WTC11 (cell line): ENCODE results near the gene ENOX2. TPM values are rescaled to one million over a fixed set of nuclear protein-coding genes. Genes with fewer than 3 reads are reported as not detected.

Experiments
- ATAC-seq: fragments of 200-7000 bp; cut with Tn5 transposase; 2 replicates; pipeline ENCODE4 v1.10.0; 2021; ENCODE audit warnings: mild to moderate bottlenecking, moderate library complexity
- CTCF ChIA-PET: fragments of 300-600 bp; sonication (Branson Sonifier 250); formaldehyde crosslinking; loops from one replicate; lab custom pipeline; 2021; ENCODE audit warnings: antibody characterized with exemption; lab: Charles Lee
- POLR2A ChIA-PET: fragments of 350-600 bp; sonication (Branson Sonifier 250); formaldehyde crosslinking; loops from one replicate; lab custom pipeline; 2021; ENCODE audit warnings: antibody characterized with exemption; lab: Charles Lee
- DNase-seq: peaks from one replicate; pipeline ENCODE4 v3.0.0; 2021; ENCODE audit warnings: low spot score
- H3K27ac Mint-ChIP-seq: 2 replicates; pipeline ENCODE4 v1.8.0; 2021; ENCODE audit warnings: mixed read lengths
- H3K27me3 Mint-ChIP-seq: 2 replicates; pipeline ENCODE4 v1.8.0; 2021; ENCODE audit warnings: low read depth, mild to moderate bottlenecking, moderate library complexity, mixed read lengths
- H3K36me3 Mint-ChIP-seq: 2 replicates; pipeline ENCODE4 v1.8.0; 2021; ENCODE audit warnings: mixed read lengths
- H3K4me1 Mint-ChIP-seq: 2 replicates; pipeline ENCODE4 v1.8.0; 2022; ENCODE audit warnings: mixed read lengths
- H3K4me3 Mint-ChIP-seq: 2 replicates; pipeline ENCODE4 v1.8.0; 2021; ENCODE audit warnings: mild to moderate bottlenecking, moderate library complexity, mixed read lengths
- H3K9me3 Mint-ChIP-seq: 2 replicates; pipeline ENCODE4 v1.8.0; 2021; ENCODE audit warnings: mixed read lengths
- FOXJ3 ChIP-seq: sonication (generic); formaldehyde crosslinking; IDR thresholded peaks from 2 replicates; pipeline ENCODE4 v1.9.0; 2021; ENCODE audit warnings: missing genetic modification reagents, mild to moderate bottlenecking, borderline replicate concordance
- SMAD3 ChIP-seq: sonication (generic); formaldehyde crosslinking; IDR thresholded peaks from 2 replicates; pipeline ENCODE4 v1.8.0; 2022; ENCODE audit warnings: missing genetic modification reagents, mild to moderate bottlenecking, borderline replicate concordance
- total RNA-seq: library from RNA; stranded (reverse); gene quantifications from 3 replicates; pipeline ENCODE4 v1.2.3, GENCODE V29; 2021
- TF ChIP-seq, protein P1 (sequence below): sonication (generic); formaldehyde crosslinking; IDR thresholded peaks from 2 replicates; pipeline ENCODE4 v1.8.0; 2022; ENCODE audit warnings: mild to moderate bottlenecking, missing genetic modification reagents
- TF ChIP-seq, protein P2 (sequence below): fragments of 200-600 bp; IDR thresholded peaks from 2 replicates; pipeline ENCODE4 v1.8.0; 2022; ENCODE audit warnings: antibody characterized with exemption

The ENOX2 gene
- total RNA-seq, 1 experiment from 2014 or later: 13.8 TPM

DNA sequence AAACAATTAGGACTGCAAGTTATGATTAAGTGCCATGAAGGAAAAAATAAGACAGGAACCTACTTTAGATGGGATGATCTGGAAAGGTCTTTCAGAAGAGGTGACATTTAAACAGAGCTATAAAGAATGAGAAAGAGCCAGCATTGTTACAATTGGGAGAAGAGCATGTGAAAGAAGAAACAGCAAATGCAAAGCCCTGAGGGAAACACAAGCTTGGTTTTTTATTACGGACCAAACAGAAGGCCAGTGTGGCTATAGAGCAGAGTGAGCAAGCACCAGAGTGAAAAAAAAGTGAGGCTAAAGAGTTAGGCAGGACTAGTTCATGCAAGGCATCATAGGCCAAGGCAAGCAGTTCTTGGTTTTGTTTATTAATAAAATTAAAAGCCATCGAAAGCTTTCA, 325.6 kb downstream of the ENOX2 start:
- H3K36me3 Mint-ChIP-seq: peaks cover 3% of the 10 kb centered on the region; the same call in 1 of the 2 replicates
- CTCF ChIA-PET: no interaction called here
- POLR2A ChIA-PET: no interaction called here
- DNase-seq (no peak), ATAC-seq (no peak)
- no peak overlapping the region for H3K27ac Mint-ChIP-seq
- peaks cover 4% of the 10 kb centered on the region; the same call in 1 of the 2 replicates for H3K4me1 Mint-ChIP-seq
- H3K4me3 Mint-ChIP-seq: no peak overlapping the region
- H3K9me3 Mint-ChIP-seq: no peaks in the 10 kb centered on the region
- TF ChIP-seq SMAD3 (CRISPR knock-in tag) (no peak), FOXJ3 (CRISPR knock-in tag) (no peak)
- TF ChIP-seq, protein P1, sequence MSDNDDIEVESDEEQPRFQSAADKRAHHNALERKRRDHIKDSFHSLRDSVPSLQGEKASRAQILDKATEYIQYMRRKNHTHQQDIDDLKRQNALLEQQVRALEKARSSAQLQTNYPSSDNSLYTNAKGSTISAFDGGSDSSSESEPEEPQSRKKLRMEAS (CRISPR knock-in tag): no peak
- H3K27me3 Mint-ChIP-seq: no peaks in the 10 kb centered on the region

DNA sequence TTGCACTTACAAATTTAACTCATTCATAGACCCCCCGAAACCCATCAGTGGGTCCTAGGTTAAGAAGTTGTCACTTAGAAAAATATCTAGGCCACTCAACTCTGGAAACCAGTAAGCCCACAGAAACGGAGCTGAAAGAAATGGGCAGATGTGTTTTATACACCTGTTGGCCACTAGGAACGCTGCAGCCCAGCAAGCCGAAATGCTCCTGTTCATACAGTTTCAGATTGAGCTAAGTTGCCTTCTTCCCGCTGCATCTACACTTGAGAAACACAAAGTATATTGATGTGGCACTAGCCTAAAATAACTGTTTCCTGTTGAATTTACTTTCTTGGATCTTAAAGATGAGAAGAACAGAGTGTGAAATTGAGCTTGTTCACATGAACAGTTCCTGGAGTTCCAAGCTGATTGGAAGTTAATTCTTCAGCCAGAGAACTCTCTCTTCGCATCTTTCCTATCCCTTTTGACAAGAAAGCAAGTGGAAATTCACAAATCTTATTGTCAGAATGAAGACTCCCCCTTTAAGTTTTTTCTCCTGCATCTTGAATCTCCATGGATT, 327.1 kb downstream of the ENOX2 start:
- Mint-ChIP-seq H3K36me3 (peaks cover 3% of the 10 kb centered on the region; the same call in 1 of the 2 replicates), H3K4me1 (peaks cover 4% of the 10 kb centered on the region; the same call in 1 of the 2 replicates), H3K4me3 (no peak overlapping the region), H3K27me3 (no peaks in the 10 kb centered on the region), H3K9me3 (no peaks in the 10 kb centered on the region), H3K27ac (no peak overlapping the region)
- ATAC-seq (peak; percentile 72), DNase-seq (peak; percentile 36)
- POLR2A ChIA-PET: no interaction called here
- CTCF ChIA-PET: interaction anchor here (0.6 to 1.7 kb wide), 40 partner anchors 10 to 377 kb away, joined by 3 to 63 read pairs (median 4); partner anchors contain the start of genes ENOX2 and GPR119
- TF ChIP-seq, protein P2, sequence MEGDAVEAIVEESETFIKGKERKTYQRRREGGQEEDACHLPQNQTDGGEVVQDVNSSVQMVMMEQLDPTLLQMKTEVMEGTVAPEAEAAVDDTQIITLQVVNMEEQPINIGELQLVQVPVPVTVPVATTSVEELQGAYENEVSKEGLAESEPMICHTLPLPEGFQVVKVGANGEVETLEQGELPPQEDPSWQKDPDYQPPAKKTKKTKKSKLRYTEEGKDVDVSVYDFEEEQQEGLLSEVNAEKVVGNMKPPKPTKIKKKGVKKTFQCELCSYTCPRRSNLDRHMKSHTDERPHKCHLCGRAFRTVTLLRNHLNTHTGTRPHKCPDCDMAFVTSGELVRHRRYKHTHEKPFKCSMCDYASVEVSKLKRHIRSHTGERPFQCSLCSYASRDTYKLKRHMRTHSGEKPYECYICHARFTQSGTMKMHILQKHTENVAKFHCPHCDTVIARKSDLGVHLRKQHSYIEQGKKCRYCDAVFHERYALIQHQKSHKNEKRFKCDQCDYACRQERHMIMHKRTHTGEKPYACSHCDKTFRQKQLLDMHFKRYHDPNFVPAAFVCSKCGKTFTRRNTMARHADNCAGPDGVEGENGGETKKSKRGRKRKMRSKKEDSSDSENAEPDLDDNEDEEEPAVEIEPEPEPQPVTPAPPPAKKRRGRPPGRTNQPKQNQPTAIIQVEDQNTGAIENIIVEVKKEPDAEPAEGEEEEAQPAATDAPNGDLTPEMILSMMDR: peak; percentile 52; the same call in 1 of the 2 replicates
- TF ChIP-seq FOXJ3 (CRISPR knock-in tag): no peak

Other genes starting within 250 kb of the ENOX2 start
- gene ARHGAP36, start 155.1 kb upstream of the ENOX2 start, total RNA-seq: 0.09 to 0.52 TPM (median 0.21 TPM) in 3 replicates